ENCODE data around the gene C1QTNF12. TPM values are rescaled to one million over a fixed set of nuclear protein-coding genes. Genes with fewer than 3 reads are reported as not detected.

Gene C1QTNF12
- total and polyA plus RNA-seq, 2 experiments from 2014 or later: 4.1 to 4.2 TPM

GRCh38 chr1:1229770-1230169 lies 16.8 kb downstream of the C1QTNF12 start:
- no peak overlapping the region for H2AFZ ChIP-seq
- H3K27ac Mint-ChIP-seq: peak overlapping the region; percentile 71; the same call in 1 of the 2 replicates
- peak overlapping the region; percentile 36; the same call in 2 of the 3 replicates for H3K4me3 Mint-ChIP-seq
- H3K36me3 Mint-ChIP-seq (ENCODE audit: low read depth): peaks cover 33% of the 10 kb centered on the region
- peaks cover 10% of the 10 kb centered on the region for H3K9me3 Mint-ChIP-seq
- DNase-seq (ENCODE audit: low spot score) (no peak), ATAC-seq (no peak)
- H3K4me1 Mint-ChIP-seq: peaks cover 18% of the 10 kb centered on the region
- peaks cover 8% of the 10 kb centered on the region for H4K20me1 ChIP-seq (replicated peaks; ENCODE audit: insufficient read depth)
- TF ChIP-seq NANOG (IDR thresholded peaks at IDR 0.05; ENCODE audit: borderline replicate concordance) (no peak), ZNF114 (CRISPR knock-in tag; IDR thresholded peaks at IDR 0.05) (no peak), JUNB (IDR thresholded peaks at IDR 0.05; ENCODE audit: unreplicated experiment) (no peak), POLR2AphosphoS5 (IDR thresholded peaks at IDR 0.05; ENCODE audit: low read depth) (no peak), ZNF462 (CRISPR knock-in tag; IDR thresholded peaks at IDR 0.05) (no peak), ZNF331 (CRISPR knock-in tag; IDR thresholded peaks at IDR 0.05; ENCODE audit: low read depth) (no peak), EZH2 (IDR thresholded peaks at IDR 0.05; ENCODE audit: low read depth, unreplicated experiment) (no peak), CREB1 (CRISPR knock-in tag; IDR thresholded peaks at IDR 0.05; ENCODE audit: low read depth) (no peak)
- TF ChIP-seq, protein P1, sequence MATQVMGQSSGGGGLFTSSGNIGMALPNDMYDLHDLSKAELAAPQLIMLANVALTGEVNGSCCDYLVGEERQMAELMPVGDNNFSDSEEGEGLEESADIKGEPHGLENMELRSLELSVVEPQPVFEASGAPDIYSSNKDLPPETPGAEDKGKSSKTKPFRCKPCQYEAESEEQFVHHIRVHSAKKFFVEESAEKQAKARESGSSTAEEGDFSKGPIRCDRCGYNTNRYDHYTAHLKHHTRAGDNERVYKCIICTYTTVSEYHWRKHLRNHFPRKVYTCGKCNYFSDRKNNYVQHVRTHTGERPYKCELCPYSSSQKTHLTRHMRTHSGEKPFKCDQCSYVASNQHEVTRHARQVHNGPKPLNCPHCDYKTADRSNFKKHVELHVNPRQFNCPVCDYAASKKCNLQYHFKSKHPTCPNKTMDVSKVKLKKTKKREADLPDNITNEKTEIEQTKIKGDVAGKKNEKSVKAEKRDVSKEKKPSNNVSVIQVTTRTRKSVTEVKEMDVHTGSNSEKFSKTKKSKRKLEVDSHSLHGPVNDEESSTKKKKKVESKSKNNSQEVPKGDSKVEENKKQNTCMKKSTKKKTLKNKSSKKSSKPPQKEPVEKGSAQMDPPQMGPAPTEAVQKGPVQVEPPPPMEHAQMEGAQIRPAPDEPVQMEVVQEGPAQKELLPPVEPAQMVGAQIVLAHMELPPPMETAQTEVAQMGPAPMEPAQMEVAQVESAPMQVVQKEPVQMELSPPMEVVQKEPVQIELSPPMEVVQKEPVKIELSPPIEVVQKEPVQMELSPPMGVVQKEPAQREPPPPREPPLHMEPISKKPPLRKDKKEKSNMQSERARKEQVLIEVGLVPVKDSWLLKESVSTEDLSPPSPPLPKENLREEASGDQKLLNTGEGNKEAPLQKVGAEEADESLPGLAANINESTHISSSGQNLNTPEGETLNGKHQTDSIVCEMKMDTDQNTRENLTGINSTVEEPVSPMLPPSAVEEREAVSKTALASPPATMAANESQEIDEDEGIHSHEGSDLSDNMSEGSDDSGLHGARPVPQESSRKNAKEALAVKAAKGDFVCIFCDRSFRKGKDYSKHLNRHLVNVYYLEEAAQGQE (IDR thresholded peaks at IDR 0.05; ENCODE audit: unreplicated experiment): no peak
- no peaks in the 10 kb centered on the region for H3K9me2 ChIP-seq (ENCODE audit: insufficient read depth)
- H3K27me3 Mint-ChIP-seq (ENCODE audit: insufficient read depth, low read depth, poor library complexity): peaks cover 18% of the 10 kb centered on the region
- H3K27ac ChIP-seq (ENCODE audit: low read depth): no peak overlapping the region
- no peak overlapping the region for H3K4me2 ChIP-seq
- H3K4me3 ChIP-seq: no peak overlapping the region
- peaks cover 40% of the 10 kb centered on the region for H3K79me2 ChIP-seq (replicated peaks; ENCODE audit: insufficient read depth)
- H3K36me3 ChIP-seq (ENCODE audit: insufficient read depth): no peaks in the 10 kb centered on the region
- peaks cover 6% of the 10 kb centered on the region for H3K4me1 ChIP-seq (ENCODE audit: insufficient read depth)
- peaks cover 10% of the 10 kb centered on the region; the same call in 1 of the 2 replicates for H3F3A ChIP-seq (replicated peaks; ENCODE audit: low read depth)
- H3K27me3 ChIP-seq (ENCODE audit: insufficient read depth): no peaks in the 10 kb centered on the region
